RWPE1 (cell line): ENCODE data around the gene CABP1.
"Not testable (repeated sequence)": the region's sequence is repeated elsewhere in the genome, so short reads cannot be mapped to it uniquely, and the experiment has no call there.

Experiments
- CTCF ChIA-PET: fragments of 350-600 bp; sonication (Branson Sonifier 250); formaldehyde crosslinking; extraction: SDS; loops from one replicate; lab custom pipeline; 2021; lab: Yijun Ruan, JAX
- POLR2A ChIA-PET: fragments of 400-600 bp; formaldehyde crosslinking; extraction: SDS; loops from one replicate; lab custom pipeline; 2020; ENCODE audit warnings: antibody characterized with exemption; ENCODE audit not compliant: low non-redundant PET; lab: Yijun Ruan, JAX
- DNase-seq: peaks from one replicate; pipeline ENCODE4 v3.0.0; 2012; ENCODE audit warnings: low spot score
- H3K27ac ChIP-seq: fragments of 450-650 bp; 2 replicates; pipeline ENCODE4 v1.5.1; 2017
- TF ChIP-seq, protein P1 (sequence below): fragments of 450-650 bp; conservative IDR thresholded peaks from 2 replicates; pipeline ENCODE4 v1.5.1; 2017; ENCODE audit warnings: low read depth, mild to moderate bottlenecking

The CABP1 gene

GRCh38 chr12:120666571-120667390 is 26.4 kb downstream of the CABP1 start:
- ChIA-PET POLR2A (interaction anchor here (0.7 kb wide), 1 partner anchor 92 kb away, joined by 4 read pairs; no protein-coding TSS in a partner anchor), CTCF (interaction anchor here (0.7 to 0.9 kb wide), 3 partner anchors 18 to 311 kb away, joined by 3 to 5 read pairs (median 3); partner anchors contain the start of gene HNF1A)
- no peak for DNase-seq
- TF ChIP-seq, protein P1, sequence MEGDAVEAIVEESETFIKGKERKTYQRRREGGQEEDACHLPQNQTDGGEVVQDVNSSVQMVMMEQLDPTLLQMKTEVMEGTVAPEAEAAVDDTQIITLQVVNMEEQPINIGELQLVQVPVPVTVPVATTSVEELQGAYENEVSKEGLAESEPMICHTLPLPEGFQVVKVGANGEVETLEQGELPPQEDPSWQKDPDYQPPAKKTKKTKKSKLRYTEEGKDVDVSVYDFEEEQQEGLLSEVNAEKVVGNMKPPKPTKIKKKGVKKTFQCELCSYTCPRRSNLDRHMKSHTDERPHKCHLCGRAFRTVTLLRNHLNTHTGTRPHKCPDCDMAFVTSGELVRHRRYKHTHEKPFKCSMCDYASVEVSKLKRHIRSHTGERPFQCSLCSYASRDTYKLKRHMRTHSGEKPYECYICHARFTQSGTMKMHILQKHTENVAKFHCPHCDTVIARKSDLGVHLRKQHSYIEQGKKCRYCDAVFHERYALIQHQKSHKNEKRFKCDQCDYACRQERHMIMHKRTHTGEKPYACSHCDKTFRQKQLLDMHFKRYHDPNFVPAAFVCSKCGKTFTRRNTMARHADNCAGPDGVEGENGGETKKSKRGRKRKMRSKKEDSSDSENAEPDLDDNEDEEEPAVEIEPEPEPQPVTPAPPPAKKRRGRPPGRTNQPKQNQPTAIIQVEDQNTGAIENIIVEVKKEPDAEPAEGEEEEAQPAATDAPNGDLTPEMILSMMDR = no peak
- no peak overlapping the region for H3K27ac ChIP-seq

DNA sequence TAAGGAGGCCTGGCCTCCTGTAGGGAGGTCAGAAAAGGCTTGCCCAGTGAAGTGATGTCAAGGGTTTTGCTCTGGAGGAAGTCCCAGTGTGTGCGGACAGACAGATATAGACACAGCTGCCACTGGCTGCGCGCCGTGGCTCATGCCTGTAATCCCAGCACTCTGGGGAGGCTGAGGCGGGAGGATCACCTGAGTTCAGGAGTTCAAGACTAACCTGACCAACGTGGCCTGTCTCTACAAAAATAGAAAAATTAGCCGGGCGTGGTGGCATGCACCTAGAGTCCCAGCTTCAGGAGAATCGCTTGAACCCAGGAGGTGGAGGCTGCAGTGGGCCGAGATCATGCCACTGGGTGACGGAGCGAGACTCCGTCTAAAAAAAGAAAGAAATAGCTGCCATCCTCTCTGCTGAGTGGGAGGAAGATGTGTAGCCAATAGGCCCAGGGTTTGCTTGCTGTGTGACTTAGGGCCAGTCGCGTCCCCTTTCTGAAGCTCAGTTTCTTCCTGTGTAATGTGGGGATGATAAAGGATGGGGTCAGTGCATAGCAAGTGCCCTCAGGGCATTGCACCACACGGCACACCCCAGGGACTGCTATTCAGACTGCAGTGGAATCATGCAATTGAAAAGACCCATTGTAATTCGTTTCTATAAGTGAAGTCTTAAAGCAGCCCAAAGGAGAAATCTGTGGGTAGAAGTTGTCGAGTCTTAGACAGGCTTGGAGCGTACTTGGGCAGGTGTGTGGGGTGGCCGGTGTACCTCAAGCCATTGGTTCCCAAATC is 27.9 kb downstream of the CABP1 start:
- no peak for DNase-seq
- ChIA-PET POLR2A (no interaction called here), CTCF (interaction anchor here (0.6 to 1.0 kb wide), 2 partner anchors 19 to 85 kb away, joined by 4 read pairs; no protein-coding TSS in a partner anchor)
- TF ChIP-seq, protein P1 = no peak
- no peak overlapping the region for H3K27ac ChIP-seq

- POLR2A ChIA-PET = no interaction called here
- H3K27ac ChIP-seq = no peak overlapping the region
- TF ChIP-seq, protein P1 = no peak
- DNase-seq = no peak
- CTCF ChIA-PET = interaction anchor here (0.6 kb wide), 1 partner anchor 20 kb away, joined by 4 read pairs; no protein-coding TSS in a partner anchor
Observed at GRCh38 chr12:120668868-120669840, 28.7 kb downstream of the CABP1 start.

DNA sequence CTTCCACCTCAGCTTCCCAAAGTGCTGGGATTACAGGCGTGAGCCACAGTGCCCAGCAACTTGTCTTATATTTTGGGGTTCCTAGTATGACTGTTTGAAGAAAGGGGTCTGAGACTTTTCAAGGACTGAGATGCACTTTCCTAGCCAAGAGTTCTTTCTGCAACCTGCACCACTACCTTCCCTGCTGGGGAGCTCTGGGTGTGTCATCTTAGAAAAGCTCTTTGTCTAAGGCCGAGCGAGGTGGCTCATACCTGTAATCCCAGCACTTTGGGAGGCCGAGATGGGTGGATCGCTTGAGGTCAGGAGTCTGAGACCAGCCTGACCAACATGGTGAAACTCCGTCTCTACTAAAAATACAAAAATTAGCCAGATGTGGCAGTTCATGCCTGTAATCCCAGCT is 29.8 kb downstream of the CABP1 start:
- DNase-seq, CTCF ChIA-PET, POLR2A ChIA-PET, H3K27ac ChIP-seq: not testable (repeated sequence)

DNA sequence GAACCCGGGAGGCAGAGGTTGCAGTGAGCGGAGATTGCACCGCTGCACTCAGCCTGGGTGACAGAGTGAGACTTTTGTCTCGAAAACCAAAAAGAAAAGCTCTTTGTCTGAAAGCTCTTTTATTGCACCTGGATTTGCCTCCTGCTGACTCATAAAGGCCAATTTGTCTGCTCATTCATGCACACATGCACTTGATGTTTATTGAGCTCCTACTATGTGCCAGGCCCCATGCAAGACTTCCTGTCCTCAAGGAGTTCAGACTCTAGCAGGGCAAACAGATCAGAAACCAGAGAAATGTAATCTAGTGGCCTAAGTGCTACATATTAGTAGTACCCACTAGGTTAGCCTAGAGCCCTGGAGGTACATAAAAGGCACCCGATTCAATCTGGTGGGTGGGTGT is 30.2 kb downstream of the CABP1 start:
- ChIA-PET POLR2A (no interaction called here), CTCF (no interaction called here)
- H3K27ac ChIP-seq = no peak overlapping the region
- DNase-seq = no peak
- TF ChIP-seq, protein P1 = no peak

GRCh38 chr12:120674097-120674636 is 33.7 kb downstream of the CABP1 start:
- ChIA-PET POLR2A (no interaction called here), CTCF (interaction anchor here (1.0 kb wide), 1 partner anchor 28 kb away, joined by 3 read pairs; no protein-coding TSS in a partner anchor)
- TF ChIP-seq, protein P1 = no peak
- no peak for DNase-seq
- H3K27ac ChIP-seq = no peak overlapping the region
